ENCODE results near the gene NRG3.
"Not testable (repeated sequence)": the region's sequence is repeated elsewhere in the genome, so short reads cannot be mapped to it uniquely, and the experiment has no call there.

The NRG3 gene

DNA sequence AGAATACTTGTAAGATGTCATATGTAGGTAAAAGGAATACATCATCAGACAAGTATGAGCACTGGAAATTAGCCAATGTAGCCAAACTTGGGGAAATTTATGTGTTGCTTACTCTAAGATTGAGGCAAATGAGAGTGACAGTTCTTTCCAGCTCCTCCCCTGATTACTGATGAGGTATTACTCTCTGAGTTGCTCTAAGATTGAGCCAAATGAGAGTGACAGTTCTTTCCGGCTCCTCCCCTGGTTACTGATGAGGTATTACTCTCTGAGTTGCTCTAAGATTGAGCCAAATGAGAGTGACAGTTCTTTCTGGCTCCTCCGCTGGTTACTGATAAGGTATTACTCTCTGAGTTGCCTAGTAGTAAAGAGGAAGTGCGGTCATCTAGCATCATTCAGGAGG, 435.8 kb downstream of the NRG3 start:
- DNase-seq, result no peak

DNA sequence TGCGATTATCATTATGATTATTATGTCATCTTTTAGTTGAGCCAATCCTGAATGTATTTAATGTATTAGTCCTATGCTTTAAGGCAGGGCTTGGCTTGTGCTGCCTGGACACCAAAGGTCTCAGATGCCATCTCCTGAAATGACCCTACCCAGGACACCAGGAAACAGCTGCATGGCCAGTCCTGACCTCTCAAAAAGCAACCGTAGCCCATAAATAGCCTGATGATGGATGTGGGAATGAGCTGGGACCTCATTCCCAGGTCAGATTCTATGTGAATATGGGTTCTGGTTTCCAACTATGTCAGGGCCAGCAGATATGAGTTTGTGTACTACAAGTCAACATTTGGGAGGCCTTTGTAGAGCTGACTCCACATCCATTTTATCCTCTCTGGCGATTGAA, 438.4 kb downstream of the NRG3 start:
- no peak for DNase-seq

DNA sequence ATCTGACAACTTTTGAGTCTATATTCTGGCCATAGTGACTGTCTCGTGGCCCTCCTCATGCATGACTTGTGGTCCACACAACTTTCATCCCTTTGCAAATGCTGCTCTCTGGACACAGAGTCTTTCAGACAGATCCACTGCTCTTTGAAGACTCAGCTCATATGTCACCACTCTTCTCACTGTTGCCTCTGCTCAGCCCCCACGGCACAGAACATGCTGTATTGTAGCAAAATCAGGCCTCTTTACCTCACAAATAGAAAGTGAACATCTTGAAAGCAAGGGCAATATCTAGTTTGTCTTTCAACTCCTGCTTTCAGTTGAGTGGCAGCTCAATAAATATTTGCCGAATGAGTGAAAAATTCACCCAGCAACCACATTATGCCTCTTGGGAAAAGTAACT, 443.5 kb downstream of the NRG3 start:
- no peak for DNase-seq

DNA sequence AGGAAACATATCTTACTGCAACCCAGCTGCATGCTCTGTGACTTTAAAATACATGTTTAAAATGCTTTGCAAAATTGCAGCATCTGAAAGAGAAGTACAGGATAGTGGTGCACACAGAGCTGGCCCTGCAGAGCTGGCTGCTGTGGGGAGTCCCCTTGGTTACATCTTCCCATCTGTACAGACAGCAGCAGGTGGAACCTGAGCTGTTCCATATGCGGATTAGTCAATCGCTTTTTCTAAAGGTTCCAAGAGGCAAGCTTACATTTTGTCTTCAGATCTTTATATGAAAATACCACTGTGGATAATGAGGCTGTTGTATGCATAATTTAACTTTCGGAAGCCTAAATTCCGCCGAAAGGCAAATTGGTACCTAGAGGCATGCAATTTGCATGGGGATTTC, 444.1 kb downstream of the NRG3 start:
- no peak for DNase-seq

DNA sequence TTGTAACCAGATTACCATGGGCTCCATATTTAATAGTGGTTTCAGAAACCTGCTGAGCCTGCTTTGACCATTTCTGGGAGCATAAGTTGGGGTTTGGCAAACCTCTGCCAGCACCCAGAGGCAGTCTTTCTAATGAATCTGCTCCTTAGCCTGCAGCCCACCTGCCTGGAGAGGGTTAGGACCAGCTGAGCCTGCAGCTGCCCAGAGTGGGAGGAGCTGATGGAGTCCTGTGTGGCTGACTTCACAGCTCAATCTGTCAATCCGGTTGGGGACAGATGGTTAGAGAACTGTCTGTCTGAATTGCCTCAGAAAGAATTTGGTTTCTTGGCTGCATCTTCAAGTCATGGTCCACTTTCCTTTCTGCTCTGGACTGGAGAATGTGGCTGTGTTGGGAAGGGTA, 444.6 kb downstream of the NRG3 start:
- DNase-seq, result no peak

DNA sequence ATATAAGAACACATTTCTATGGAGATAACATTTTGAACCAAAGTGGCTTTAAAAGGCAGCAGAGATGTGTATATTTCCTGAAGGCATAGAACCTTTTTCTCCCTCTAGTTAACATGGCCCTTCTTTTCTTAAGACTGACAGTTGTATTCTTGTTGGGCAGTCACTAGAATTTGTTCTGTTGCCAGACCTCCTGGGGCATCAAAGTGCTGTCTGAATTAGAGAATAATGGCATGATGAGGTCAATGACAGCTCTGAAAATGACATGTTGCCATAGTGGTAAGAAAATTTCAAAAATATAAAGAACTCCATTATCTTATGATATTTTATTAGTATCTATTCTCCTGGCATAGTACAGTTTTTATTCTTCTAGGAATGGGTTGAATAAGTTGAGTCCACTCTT, 446.7 kb downstream of the NRG3 start:
- DNase-seq, result no peak

DNA sequence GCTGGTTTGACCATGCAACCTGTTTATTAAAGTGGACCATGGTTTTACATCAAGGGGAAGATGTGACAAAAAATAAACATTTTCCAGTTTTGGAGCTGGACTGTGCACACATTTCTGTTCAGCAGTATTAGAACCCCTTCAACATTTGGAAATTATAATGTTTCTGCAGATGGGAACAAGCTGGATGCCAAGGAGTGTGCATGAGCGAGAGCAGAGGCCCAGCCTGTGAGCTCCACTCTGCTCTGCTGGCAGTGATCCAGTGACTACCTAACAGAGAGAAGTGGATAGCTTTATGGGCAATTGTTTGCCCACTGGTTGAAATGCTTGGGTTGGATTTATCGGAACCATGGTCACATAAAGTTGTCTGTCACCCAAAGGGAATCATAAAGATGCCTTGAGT, 456.7 kb downstream of the NRG3 start:
- DNase-seq, result no peak

DNA sequence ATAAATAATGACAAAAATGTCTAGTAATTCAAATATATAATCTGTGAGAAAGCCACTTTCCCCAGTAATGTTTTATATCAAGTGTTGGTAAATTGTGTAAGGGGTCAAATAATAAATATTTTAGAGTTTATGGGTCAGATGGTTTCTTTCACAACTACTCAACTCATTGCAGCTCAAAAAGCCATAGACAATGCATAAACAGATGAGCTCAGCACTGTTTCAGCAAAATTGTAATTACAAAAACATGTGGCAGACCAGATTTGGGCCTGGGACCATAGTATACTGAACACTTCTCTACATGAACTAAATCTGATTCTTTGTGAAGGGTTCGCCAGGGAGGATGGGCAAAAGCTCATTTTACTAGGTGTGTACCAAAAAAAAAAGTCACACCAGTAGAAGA, 460.8 kb downstream of the NRG3 start:
- no peak for DNase-seq

DNA sequence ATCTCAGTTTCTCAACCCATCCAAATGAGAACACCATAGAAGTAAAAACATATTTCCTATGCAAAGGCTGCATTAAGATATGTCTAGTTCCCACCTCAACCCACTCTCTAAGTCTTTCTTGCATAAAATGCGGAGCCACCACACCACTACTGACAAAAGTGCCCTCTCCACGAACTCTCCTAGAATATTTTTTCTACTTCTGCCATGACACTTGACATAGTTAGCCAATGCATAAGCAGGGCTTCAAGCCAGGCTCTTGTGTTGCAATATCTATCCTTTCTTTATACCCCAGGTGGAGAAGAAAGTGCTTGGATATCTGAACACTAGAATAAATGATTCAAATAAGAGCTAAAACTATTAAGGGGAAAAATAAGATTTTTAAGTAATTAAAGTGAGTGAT, 465.2 kb downstream of the NRG3 start:
- DNase-seq, result no peak

DNA sequence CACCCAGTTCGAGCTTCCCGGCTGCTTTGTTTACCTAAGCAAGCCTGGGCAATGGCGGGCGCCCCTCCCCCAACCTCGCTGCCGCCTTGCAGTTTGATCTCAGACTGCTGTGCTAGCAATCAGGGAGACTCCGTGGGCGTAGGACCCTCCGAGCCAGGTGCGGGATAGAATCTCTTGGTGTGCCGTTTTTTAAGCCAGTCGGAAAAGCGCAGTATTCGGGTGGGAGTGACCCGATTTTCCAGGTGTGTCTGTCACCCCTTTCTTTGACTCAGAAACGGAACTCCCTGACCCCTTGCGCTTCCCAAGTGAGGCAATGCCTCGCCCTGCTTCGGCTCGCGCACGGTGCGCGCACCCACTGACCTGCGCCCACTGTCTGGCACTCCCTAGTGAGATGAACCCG, 474.6 kb downstream of the NRG3 start:
- not testable (repeated sequence) for DNase-seq

DNA sequence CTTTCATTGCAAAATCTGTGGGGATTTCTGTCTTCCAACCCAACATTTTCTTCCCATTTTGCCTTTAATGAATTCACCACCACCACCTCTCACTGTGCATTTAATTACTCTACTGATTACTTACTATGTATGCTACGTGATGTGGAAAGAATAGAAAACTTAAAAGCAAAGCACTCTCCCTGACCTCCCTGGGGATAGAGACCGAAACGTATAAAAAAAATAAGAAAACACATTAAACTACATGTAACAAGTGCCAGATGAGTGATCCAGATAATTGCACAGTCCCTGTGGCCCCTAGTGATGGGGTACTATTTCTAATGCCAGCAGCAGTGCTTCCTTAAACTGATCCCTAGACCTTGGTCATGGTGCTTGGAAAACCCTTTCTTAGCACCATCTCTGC, 478.4 kb downstream of the NRG3 start:
- no peak for DNase-seq

DNA sequence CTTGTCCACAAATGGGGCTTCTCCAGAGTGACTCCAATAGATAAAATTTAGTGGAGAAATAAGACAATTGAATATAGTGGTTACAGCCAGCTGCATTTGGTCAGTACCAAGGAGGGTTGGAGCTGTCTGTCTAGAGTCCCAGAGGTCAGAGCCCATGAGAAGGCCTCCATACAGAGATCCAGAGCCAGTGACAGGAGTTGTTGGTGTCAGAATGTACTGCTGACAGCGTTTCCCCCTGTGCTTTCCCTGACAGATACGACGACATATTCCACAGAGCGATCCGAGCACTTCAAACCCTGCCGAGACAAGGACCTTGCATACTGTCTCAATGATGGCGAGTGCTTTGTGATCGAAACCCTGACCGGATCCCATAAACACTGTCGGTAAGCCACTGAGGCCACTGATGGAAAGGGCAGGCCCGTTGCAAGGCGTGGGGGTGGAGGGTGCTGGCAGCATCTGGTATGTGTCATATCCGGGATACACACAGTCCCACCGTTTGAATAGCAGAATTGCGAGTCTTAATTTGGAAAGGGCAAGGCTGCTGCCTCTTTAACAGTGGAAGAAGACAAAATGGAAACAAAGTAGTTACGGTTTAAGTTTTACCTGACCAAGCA, 483.6 kb downstream of the NRG3 start:
- DNase-seq, result no peak

DNA sequence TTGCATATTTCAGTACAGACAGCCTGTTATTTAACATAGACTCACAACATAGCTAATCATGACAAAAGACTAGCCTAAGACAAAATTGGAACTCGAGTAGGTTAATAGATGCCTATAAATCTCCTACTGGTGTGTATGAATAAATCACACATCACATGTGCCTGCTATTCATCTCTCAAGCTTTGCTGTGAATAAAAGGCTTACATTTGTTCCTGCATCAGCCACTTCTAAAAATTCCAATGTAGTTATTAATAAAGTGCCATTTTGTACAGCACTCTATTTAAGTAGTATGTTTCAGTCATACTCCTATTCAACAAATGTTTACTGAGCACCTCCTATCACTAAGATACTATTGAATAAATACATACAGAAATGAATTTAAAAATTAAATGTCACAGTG, 486.3 kb downstream of the NRG3 start:
- DNase-seq, result no peak

DNA sequence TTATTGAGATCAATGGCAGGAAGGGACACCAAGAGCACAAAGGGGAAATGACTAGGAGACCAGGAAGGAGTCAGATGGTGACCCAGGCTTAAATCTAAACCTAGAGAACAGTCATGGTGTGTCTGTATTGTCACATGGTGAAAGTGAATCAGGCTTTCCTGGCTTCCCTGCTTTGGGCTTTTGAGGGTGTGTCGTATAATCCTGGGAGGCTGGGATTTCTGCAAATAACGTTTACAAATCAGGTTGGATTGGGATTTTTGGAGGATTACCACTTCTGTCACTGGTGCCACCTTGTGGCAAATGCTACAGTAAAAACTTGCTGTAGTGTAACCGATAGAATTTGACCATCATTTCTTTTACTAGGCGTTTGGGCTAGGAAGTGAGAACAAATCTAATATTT, 502.6 kb downstream of the NRG3 start:
- no peak for DNase-seq

DNA sequence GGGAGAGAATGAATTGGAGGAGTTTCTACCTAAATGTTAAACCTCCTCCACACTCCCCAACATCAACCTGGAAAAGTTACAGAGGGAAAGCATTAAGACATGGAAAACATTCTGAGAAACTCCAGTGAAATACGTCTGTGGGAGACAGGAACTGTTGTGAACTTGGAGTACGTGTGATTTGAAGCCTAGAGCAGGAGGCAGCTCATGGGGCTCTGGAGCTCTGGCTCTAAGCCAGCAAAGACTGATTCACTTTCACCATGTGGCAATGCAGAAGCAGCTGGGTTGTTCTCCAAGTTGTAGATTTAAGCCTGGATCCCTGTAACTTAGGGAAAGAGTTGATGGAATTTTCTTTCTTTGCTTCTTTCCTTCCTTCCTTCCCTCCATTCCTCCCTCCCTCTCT, 503.2 kb downstream of the NRG3 start:
- no peak for DNase-seq

DNA sequence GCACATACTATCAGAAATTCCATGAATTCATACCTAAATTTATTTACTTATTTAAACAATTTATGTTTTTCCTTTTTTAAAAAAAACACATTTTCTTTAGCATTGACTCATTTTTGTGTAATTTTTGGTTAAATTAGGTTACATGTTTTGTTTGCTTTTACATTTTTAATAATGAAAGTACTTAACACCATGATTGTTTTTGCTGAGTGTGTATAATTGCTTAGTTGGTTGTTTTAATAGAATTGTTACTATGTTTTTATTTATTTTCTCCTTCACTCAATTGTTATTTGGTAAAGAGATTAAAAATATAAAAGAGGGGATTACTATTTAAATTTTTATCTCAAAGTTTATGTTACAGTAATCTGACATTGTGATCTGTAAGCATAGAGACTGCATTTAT, 508.4 kb downstream of the NRG3 start:
- DNase-seq, result no peak

DNA sequence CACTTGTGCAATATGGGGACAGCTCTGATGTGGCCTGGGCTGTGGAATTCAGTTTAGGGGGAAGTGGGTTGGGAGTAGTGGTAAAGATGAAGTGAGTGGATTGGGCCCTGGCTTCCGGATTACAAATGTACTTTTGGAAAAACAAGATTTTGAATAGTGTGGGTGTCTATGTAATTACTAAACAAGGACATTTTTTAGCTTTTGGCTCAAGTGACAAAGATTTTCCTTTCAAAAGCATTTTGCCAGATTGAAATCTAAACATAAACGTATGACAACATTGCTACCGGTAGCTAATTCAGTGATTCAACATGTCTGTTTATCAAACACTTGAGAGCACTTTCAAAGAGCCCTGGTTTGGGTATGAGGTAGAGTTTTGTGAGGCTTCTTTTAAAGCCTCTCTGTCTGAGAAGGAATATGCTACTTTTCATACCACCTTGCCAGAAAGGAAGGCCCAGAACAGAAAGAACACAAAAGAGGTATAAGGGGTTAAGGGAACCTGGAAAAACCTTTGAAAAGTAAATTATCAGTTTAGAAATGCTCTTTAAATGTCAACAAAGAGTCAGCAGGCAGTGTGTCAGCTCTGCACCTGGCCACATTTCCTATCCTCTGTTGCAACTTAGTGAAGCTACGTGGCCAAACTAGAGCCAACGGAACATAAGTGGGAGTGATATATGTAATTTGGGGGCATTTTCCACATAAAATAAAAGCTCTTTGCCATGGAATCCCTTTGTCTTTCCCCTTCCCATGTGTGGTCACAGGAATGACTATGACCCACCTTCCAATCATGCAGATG, 516.1 kb downstream of the NRG3 start:
- no peak for DNase-seq

DNA sequence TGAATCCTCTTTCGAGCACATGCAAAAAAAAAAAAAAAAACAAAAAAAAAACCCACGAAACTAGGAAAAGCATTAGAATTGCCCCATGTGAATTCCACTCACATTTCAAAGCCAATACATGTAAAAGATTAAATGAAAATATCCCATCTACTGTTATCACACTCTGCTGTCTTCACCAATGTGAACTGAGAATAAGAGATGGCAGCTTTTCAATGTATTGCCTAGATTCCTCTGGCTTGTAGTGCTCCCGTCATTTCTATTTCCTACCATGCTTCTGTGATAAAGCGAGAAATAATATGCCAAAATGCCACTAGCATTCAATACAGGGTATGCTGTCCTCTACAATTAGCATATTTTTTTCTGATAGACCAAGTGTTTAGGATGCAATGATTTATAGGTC, 517.0 kb downstream of the NRG3 start:
- no peak for DNase-seq

DNA sequence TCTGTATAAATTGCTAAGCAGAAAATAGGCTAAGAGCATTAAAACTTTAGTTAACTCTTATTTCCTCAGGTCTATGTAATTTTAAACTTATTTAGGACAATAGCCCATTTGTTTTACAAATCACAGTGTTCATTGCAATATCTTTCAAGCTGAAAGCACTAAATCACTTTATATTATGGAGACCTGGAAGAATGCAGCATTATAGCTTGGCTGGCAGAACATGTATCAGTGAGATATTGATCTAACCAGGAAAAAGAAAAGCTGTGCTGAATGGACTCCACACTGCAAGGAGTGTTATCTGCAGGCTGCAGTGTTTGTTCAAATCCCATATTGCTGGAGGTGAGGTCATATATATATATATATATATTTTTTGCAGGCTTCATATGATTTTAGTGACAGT, 517.5 kb downstream of the NRG3 start:
- DNase-seq, result no peak

DNA sequence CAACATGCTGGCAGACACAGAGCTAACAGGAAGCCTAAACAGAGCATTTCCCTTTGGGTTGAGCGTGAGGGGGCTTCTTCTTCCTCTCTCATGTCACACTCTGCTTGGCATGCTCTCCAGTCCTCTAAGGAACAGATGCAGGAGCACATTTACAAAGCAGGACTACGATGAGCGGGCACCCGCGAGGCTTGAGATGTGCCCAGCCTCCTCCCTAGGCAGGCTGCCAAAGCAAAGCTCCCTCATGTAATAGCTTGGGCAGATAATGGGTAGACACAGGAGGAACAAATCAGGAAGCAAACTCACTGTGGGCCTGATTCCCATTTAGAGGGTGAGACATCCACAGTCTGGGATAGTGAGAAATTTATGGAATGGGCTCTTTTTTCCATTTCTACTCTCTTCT, 519.1 kb downstream of the NRG3 start:
- no peak for DNase-seq

DNA sequence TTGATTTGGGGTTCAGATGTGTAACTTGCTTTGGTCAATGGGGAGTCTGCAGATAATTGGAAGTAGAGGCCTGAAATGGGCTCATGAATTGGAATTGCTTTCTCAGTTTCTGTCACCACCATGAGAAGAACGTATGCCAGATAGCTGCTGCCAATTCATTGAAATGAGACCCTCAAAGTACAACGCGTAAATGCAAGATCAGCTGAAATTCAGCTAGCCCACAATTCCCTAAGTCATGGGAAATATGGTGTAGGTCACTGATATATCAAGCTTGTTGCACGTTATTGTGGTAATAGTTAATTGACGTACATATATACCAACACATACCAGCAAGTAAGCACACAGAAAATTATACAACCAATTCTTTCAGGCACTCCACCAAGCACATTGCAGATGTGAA, 520.0 kb downstream of the NRG3 start:
- DNase-seq, result no peak

DNA sequence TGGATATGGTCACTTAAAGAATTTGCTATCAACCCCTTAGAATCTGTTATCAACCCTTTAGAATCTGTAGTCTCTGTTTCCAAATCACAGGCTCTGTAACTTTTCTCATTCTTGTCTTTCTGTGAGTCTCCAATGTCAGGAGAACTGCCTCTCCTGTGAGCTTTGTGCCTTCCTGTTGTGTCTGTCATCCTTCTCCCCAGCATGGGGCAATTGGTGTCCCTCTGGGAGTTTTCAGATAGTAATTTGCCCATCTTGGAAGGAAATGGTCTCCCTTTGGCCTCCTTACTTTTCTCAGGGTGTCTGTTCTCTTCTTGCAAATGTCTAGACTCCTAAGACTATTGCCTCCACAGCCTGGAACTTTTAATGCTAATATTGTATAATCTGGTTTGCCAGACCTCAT, 521.9 kb downstream of the NRG3 start:
- DNase-seq, result no peak

DNA sequence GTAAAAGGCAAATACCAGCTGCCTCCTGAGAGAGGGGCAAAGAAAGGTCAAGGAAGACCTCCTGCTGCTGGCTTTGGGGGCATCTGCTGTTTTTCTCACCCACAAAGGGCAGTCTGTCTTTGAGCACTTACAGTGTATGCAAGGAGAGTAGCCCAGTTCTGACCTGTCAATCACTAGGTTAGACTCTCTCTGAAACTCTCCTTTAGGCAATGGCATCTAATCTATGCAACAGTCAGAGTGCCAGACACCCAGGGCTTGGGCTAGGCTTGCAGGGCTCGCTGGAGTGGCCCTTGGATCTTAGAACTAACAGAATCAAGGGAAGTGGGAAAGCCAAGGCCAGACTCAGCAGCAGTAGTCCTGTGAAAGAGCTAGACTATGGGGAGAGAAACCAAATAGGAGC, 522.9 kb downstream of the NRG3 start:
- no peak for DNase-seq

DNA sequence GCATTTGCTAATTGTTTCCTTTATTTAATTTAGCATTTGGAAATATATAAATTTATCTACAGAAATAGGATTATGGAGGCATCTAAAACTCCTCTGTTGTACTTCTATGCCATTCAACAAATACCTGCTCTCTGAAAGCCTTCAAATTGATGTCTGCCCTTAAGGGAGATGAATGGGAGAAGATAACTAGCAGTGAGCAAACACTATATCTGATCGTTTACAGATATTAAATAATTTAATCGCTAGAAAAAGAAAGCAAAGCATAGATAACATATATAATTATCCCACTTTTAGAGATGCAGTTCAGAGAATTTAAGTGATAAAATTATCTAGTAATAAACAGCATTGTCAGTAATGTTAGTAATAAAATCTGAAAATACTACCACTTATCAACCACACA, 524.9 kb downstream of the NRG3 start:
- no peak for DNase-seq

DNA sequence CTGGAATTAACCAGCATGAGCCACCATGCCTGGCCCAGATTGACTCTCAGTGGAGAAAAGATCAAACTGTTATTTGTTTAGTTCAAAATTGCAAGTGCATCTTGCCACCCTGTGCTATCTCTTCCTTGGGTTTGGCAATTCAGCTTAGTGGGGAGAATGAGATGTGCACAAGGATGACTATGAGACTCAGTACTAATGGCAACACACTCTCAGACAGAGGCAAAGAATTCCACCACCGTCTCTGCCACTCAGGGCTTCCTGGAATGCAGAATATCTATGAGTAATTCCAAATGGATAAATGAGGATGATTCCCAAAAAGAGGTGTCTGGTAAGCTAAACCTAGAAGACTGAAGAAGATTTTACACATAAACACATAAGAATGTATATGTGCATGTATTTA, 525.8 kb downstream of the NRG3 start:
- no peak for DNase-seq
